Bronchial epithelial cell (primary cell): ENCODE results near the gene MRPS27. TPM values are rescaled to one million over a fixed set of nuclear protein-coding genes. Genes with fewer than 3 reads are reported as not detected.

Experiments
- DNase-seq: peaks from one replicate; pipeline ENCODE4 v3.0.0-alpha.2; 2010; ENCODE audit warnings: low read depth
- FAIRE-seq: peaks from 2 replicates; lab custom pipeline; 2011; peaks lifted over from hg19 to GRCh38; lab: Jason Lieb, UNC
- H3K27me3 ChIP-seq: 2 replicates; pipeline ENCODE4 v1.5.1; 2011; ENCODE audit warnings: low read length; ENCODE audit not compliant: control insufficient read depth, insufficient read depth
- H3K36me3 ChIP-seq: 2 replicates; pipeline ENCODE4 v1.5.1; 2011; ENCODE audit warnings: low read length; ENCODE audit not compliant: control insufficient read depth, insufficient read depth
- H3K4me3 ChIP-seq: 2 replicates; pipeline ENCODE4 v1.5.1; 2011; ENCODE audit warnings: mild to moderate bottlenecking, low read depth, low read length, control low read depth
- CTCF ChIP-seq: IDR thresholded peaks from 2 replicates; pipeline ENCODE4 v1.5.1; 2011; ENCODE audit warnings: mild to moderate bottlenecking, moderate library complexity, low read length, control low read depth, inconsistent platforms; ENCODE audit not compliant: insufficient read depth, severe bottlenecking
- total RNA-seq: library from RNA; depleted of rRNA; stranded (reverse); fragments of >200 nt; gene quantifications from 2 replicates; pipeline ENCODE4 v1.2.1, GENCODE V29; 2014

Gene MRPS27
- total RNA-seq, 1 donor from 2014 or later, result 53.4 TPM

GRCh38 chr5:72281764-72282499, 38.1 kb downstream of the MRPS27 start:
- Histone ChIP-seq H3K4me3 (no peak overlapping the region), H3K27me3 (no peaks in the 10 kb centered on the region), H3K36me3 (peaks cover 4% of the 10 kb centered on the region)
- DNase-seq, result peak; percentile 21
- no peak for TF ChIP-seq CTCF
- FAIRE-seq, result no peak

GRCh38 chr5:72281430-72281763, 38.6 kb downstream of the MRPS27 start:
- no peak overlapping the region for H3K4me3 ChIP-seq
- H3K36me3 ChIP-seq, result peaks cover 4% of the 10 kb centered on the region
- FAIRE-seq, result no peak
- TF ChIP-seq CTCF, result no peak
- no peaks in the 10 kb centered on the region for H3K27me3 ChIP-seq
- DNase-seq, result no peak

- TF ChIP-seq CTCF, result peak; percentile 41
- DNase-seq (peak; percentile 33), FAIRE-seq (no peak)
- Histone ChIP-seq H3K27me3 (no peaks in the 10 kb centered on the region), H3K36me3 (peaks cover 4% of the 10 kb centered on the region), H3K4me3 (no peak overlapping the region)
Measured at GRCh38 chr5:72280581-72281069, 39.4 kb downstream of the MRPS27 start.

- no peak overlapping the region for H3K4me3 ChIP-seq
- TF ChIP-seq CTCF, result no peak
- no peaks in the 10 kb centered on the region for H3K27me3 ChIP-seq
- DNase-seq (no peak), FAIRE-seq (no peak)
- H3K36me3 ChIP-seq, result no peaks in the 10 kb centered on the region
Measured at GRCh38 chr5:72276219-72276752, 43.8 kb downstream of the MRPS27 start.

GRCh38 chr5:72273547-72273946, 46.5 kb downstream of the MRPS27 start:
- Histone ChIP-seq H3K36me3 (no peaks in the 10 kb centered on the region), H3K27me3 (no peaks in the 10 kb centered on the region), H3K4me3 (no peak overlapping the region)
- no peak for FAIRE-seq
- no peak for TF ChIP-seq CTCF
- DNase-seq, result no peak
